Body of pancreas (tissue), 4 donors: Measurements from ENCODE around the gene ARSJ.

Experiments
- POLR2A ChIP-seq, 3 donors: fragments of 450-650 bp; IDR thresholded peaks; one replicate each; pipeline ENCODE4 v1.6.1; 2016; ENCODE audit warnings: antibody characterized with exemption in 3 of 3, mild to moderate bottlenecking in 2 of 3
- TF ChIP-seq, protein P1 (sequence below), 7 experiments: fragments of 450-650 bp in 4 of 7; fragments of 200-600 bp in 3 of 7; sonication (generic) in 3 of 7; IDR thresholded peaks; one replicate each; pipeline ENCODE4 v1.5.1; 2016 to 2019; ENCODE audit warnings: antibody characterized with exemption in 7 of 7

DNA sequence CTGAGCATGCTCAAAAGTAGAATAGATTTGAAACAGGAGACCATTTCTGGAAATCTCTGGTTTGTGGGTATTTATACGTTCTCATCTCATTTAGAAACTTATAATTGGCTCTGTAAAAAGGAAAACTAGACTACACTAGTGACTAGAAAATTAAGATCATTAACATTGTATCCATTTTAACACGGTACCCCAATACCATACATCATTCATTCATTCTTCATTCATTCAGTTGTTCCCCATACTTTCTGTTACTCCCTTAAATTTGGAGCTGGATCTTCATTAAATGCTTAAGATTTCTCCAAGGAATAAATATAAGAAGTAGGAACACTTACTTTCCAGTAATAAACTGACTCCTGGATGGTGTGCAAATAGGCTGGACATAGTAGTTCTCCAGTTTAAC, 1.3 kb downstream of the ARSJ start:
- TF ChIP-seq, protein P1, sequence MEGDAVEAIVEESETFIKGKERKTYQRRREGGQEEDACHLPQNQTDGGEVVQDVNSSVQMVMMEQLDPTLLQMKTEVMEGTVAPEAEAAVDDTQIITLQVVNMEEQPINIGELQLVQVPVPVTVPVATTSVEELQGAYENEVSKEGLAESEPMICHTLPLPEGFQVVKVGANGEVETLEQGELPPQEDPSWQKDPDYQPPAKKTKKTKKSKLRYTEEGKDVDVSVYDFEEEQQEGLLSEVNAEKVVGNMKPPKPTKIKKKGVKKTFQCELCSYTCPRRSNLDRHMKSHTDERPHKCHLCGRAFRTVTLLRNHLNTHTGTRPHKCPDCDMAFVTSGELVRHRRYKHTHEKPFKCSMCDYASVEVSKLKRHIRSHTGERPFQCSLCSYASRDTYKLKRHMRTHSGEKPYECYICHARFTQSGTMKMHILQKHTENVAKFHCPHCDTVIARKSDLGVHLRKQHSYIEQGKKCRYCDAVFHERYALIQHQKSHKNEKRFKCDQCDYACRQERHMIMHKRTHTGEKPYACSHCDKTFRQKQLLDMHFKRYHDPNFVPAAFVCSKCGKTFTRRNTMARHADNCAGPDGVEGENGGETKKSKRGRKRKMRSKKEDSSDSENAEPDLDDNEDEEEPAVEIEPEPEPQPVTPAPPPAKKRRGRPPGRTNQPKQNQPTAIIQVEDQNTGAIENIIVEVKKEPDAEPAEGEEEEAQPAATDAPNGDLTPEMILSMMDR (IDR thresholded peaks at IDR 0.05): no peak
- no peak for TF ChIP-seq POLR2A (IDR thresholded peaks at IDR 0.05)
